Measurements from ENCODE around the gene TSR2. TPM values are rescaled to one million over a fixed set of nuclear protein-coding genes. Genes with fewer than 3 reads are reported as not detected.

Gene TSR2, protein sequence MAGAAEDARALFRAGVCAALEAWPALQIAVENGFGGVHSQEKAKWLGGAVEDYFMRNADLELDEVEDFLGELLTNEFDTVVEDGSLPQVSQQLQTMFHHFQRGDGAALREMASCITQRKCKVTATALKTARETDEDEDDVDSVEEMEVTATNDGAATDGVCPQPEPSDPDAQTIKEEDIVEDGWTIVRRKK
- total RNA-seq (2021) (53.0 and 56.9 TPM in 2 replicates), Bru-seq, nascent RNA (percentile 88 among the genes with signal in this experiment), BruChase-seq, experiment 1, labeled RNA remaining after a 2-hour chase (percentile 92 among the genes with signal in this experiment), BruChase-seq, experiment 2, labeled RNA remaining after a 6-hour chase (percentile 96 among the genes with signal in this experiment)
- long read RNA-seq, transcript TSR2-201 (5 exons, 1,534 nt): major isoform, 148 of 168 reads
- long read RNA-seq, partial matches to known transcripts: 13 of 168 reads
- long read RNA-seq, other reads (novel, unspliced or antisense): 7 of 168 reads

DNA sequence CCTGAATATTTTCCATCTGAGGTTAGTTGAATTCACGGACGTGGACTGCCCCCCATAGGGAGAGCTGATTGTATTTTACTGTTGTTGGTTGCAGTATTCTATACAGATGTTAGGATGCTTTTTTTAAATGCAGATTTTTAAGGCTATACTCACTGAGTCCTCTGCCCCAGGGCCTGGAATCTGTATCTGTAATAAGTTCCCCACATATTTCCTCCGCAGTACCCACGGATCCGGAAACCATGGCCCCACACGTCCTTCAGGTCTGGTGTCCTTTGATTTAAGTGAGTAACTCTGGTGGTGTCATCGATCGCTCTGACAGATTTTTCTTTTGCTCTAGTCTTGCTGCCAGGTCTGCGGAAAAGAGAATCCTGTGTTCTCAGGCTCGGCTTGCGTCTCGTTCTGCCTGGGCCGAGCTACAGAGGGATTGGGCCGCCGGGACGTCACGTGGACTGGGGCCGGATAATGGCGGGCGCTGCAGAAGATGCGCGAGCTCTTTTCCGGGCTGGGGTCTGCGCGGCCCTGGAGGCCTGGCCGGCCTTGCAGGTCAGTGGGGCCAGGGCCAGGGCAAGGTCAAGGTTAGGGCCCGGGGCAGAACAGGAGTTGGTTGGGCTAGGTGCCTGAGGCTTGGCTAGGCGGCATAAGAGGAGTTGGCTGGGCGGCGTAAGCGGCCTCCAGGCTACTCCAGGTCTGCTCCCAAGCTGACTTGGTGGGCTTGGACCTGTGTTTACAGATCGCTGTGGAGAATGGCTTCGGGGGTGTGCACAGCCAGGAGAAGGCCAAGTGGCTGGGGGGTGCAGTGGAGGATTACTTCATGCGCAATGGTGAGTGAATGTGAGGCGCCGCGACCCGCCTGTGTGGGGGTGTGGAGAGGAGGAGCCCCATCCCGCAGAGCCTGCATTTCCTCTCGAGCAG lies at the start of gene TSR2:
TSR2 (plus strand) TSS at position 445 of the 912 bp plus-strand sequence; CDS start at position 463, 18 bp downstream.
- no peaks in the 10 kb centered on the region for H3K27me3 ChIP-seq (ENCODE audit: insufficient read depth, low read depth)
- no peaks in the 10 kb centered on the region for H3F3A ChIP-seq (ENCODE audit: insufficient read depth, low read depth)
- H3K4me2 ChIP-seq: peak within 1 kb of the TSS; percentile 87
- no peaks in the 10 kb centered on the region for H3K9me3 ChIP-seq (ENCODE audit: insufficient read depth, low read depth)
- H3K4me3 ChIP-seq: peak within 1 kb of the TSS; percentile 83
- BruUV-seq (replicated peaks): TSS peak; percentile 44
- intact Hi-C loops (cut with micrococcal nuclease; ENCODE audit: unreplicated experiment): loop anchor here (2.0 to 5.0 kb wide), 4 partner anchors 92 to 398 kb away; partner anchors contain the start of genes FAM120C, GNL3L and PHF8
- TF ChIP-seq, protein P1, sequence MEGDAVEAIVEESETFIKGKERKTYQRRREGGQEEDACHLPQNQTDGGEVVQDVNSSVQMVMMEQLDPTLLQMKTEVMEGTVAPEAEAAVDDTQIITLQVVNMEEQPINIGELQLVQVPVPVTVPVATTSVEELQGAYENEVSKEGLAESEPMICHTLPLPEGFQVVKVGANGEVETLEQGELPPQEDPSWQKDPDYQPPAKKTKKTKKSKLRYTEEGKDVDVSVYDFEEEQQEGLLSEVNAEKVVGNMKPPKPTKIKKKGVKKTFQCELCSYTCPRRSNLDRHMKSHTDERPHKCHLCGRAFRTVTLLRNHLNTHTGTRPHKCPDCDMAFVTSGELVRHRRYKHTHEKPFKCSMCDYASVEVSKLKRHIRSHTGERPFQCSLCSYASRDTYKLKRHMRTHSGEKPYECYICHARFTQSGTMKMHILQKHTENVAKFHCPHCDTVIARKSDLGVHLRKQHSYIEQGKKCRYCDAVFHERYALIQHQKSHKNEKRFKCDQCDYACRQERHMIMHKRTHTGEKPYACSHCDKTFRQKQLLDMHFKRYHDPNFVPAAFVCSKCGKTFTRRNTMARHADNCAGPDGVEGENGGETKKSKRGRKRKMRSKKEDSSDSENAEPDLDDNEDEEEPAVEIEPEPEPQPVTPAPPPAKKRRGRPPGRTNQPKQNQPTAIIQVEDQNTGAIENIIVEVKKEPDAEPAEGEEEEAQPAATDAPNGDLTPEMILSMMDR (conservative IDR thresholded peaks at IDR 0.05): peak; percentile 23; the same call in 1 of the 2 replicates
- no peak for TF ChIP-seq EZH2 (IDR thresholded peaks at IDR 0.05; ENCODE audit: low read depth)
- H3K4me1 ChIP-seq (replicated peaks; ENCODE audit: insufficient read depth): peaks cover 8% of the 10 kb centered on the region
- H2AFZ ChIP-seq: peak within 1 kb of the TSS; percentile 95
- CTCF ChIA-PET: interaction anchor here (0.5 kb wide), 2 partner anchors 347 to 614 kb away, joined by 7 read pairs; no protein-coding TSS in a partner anchor
- H3K9me2 ChIP-seq (ENCODE audit: insufficient read depth): no peaks in the 10 kb centered on the region
- POLR2A ChIA-PET (ENCODE audit: unreplicated experiment): no interaction called here
- peaks cover 27% of the 10 kb centered on the region for H3K79me2 ChIP-seq (ENCODE audit: low read depth)
- no peak within 1 kb of the TSS for H3K27ac ChIP-seq
- H4K20me1 ChIP-seq (ENCODE audit: insufficient read depth): no peaks in the 10 kb centered on the region
- no peaks in the 10 kb centered on the region for H3K36me3 ChIP-seq (ENCODE audit: low read depth)
- DNase-seq: peak; percentile 76 to 80

DNA sequence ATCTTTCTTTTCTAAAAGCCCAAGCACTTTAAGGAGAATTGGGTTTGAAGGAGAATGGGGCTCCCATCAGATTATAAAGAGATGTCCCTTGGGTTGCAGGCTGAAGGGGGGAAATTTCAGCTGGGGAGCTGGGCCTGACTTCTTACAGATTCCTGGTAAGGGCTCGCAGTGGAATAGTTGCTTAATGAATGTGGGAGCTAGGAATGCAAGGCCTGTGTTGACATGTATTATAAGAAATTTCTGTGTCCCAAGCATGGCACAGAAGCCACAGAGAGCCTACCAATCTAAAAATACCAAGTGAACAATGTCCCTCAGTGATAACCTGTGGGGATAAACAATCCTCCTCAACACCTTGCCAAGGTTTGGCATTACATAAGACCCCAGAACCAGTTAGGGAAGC lies 43.1 kb upstream of the TSR2 start:
- Histone ChIP-seq H2AFZ (no peak overlapping the region), H3K4me1 (replicated peaks; ENCODE audit: insufficient read depth) (no peaks in the 10 kb centered on the region), H4K20me1 (ENCODE audit: insufficient read depth) (no peaks in the 10 kb centered on the region), H3K27me3 (ENCODE audit: insufficient read depth, low read depth) (no peaks in the 10 kb centered on the region; the same call in 1 of the 2 replicates), H3F3A (ENCODE audit: insufficient read depth, low read depth) (no peaks in the 10 kb centered on the region), H3K79me2 (ENCODE audit: low read depth) (no peaks in the 10 kb centered on the region), H3K36me3 (ENCODE audit: low read depth) (no peaks in the 10 kb centered on the region), H3K27ac (no peak overlapping the region), H3K9me3 (ENCODE audit: insufficient read depth, low read depth) (no peaks in the 10 kb centered on the region), H3K4me3 (no peak overlapping the region), H3K4me2 (no peak overlapping the region), H3K9me2 (ENCODE audit: insufficient read depth) (no peaks in the 10 kb centered on the region)
- no peak for DNase-seq
- no peak for TF ChIP-seq EZH2 (IDR thresholded peaks at IDR 0.05; ENCODE audit: low read depth)
- TF ChIP-seq, protein P1 (conservative IDR thresholded peaks at IDR 0.05): no peak
- POLR2A ChIA-PET (ENCODE audit: unreplicated experiment): no interaction called here
- no TSS peak for BruUV-seq (replicated peaks)
- CTCF ChIA-PET: no interaction called here
- intact Hi-C loops (cut with micrococcal nuclease; ENCODE audit: unreplicated experiment): no loop called here

DNA sequence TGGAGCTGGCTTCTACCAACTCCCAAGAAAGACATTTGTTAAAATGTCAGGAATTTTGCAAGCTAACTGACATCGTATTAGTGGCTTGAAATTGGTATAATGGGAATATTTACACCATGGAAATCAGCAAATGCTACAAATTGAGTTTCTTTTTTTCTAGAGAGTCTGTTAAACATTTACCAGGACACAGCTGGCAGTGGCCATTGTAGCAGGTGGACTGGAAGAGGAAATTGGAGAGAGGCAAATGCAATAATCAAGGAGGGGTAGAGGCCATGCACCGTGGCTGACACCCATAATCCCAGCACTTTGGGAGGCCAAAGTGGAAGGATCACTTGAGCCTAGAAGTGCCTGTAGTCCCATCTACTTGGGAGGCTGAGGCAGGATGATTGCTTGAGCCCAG lies 32.9 kb upstream of the TSR2 start:
- Histone ChIP-seq H3K4me3 (no peak overlapping the region), H2AFZ (no peak overlapping the region), H3K27me3 (ENCODE audit: insufficient read depth, low read depth) (no peaks in the 10 kb centered on the region; the same call in 1 of the 2 replicates), H3K36me3 (ENCODE audit: low read depth) (no peaks in the 10 kb centered on the region), H3K4me1 (replicated peaks; ENCODE audit: insufficient read depth) (no peaks in the 10 kb centered on the region), H4K20me1 (ENCODE audit: insufficient read depth) (no peaks in the 10 kb centered on the region), H3K9me2 (ENCODE audit: insufficient read depth) (no peaks in the 10 kb centered on the region), H3K79me2 (ENCODE audit: low read depth) (no peaks in the 10 kb centered on the region), H3F3A (ENCODE audit: insufficient read depth, low read depth) (no peaks in the 10 kb centered on the region), H3K9me3 (ENCODE audit: insufficient read depth, low read depth) (no peaks in the 10 kb centered on the region), H3K27ac (no peak overlapping the region), H3K4me2 (no peak overlapping the region)
- no TSS peak for BruUV-seq (replicated peaks)
- ChIA-PET CTCF (no interaction called here), POLR2A (ENCODE audit: unreplicated experiment) (no interaction called here)
- intact Hi-C loops (cut with micrococcal nuclease; ENCODE audit: unreplicated experiment): no loop called here
- DNase-seq: no peak
- TF ChIP-seq EZH2 (IDR thresholded peaks at IDR 0.05; ENCODE audit: low read depth): no peak
- TF ChIP-seq, protein P1 (conservative IDR thresholded peaks at IDR 0.05): no peak
